Tibial nerve (tissue), 3 donors: ENCODE data around the gene RAD17.

ENCODE experiments used
- CTCF ChIP-seq, 5 experiments: fragments of 200-600 bp in 3 of 5; fragments of 450-650 bp in 2 of 5; sonication (generic) in 3 of 5; IDR thresholded peaks; one replicate each; pipeline ENCODE4 v1.5.1; 2016 to 2019; ENCODE audit warnings: antibody characterized with exemption in 5 of 5, mild to moderate bottlenecking in 3 of 5, moderate library complexity in 2 of 5
- POLR2A ChIP-seq, 2 donors: fragments of 450-650 bp; IDR thresholded peaks; one replicate each; pipeline ENCODE4 v1.6.1; 2017; ENCODE audit warnings: antibody characterized with exemption in 2 of 2, mild to moderate bottlenecking in 2 of 2, moderate library complexity in 2 of 2

- TF ChIP-seq CTCF (IDR thresholded peaks at IDR 0.05) (no peak), POLR2A (IDR thresholded peaks at IDR 0.05) (no peak)
Measured at GRCh38 chr5:69359699-69360098, 9.9 kb upstream of the RAD17 start.
